Measurements from ENCODE around the gene CD58.
"Not testable (repeated sequence)": the region's sequence is repeated elsewhere in the genome, so short reads cannot be mapped to it uniquely, and the experiment has no call there.

Gene CD58

GRCh38 chr1:116605315-116605714, 34.5 kb upstream of the CD58 start:
- no peak overlapping the region for H3K27ac Mint-ChIP-seq
- TF ChIP-seq CTCF (IDR thresholded peaks at IDR 0.05), result no peak
- H3K36me3 Mint-ChIP-seq (ENCODE audit: low read depth), result peaks cover 14% of the 10 kb centered on the region
- H3K27me3 Mint-ChIP-seq (ENCODE audit: low read depth, poor library complexity), result no peaks in the 10 kb centered on the region
- no peak for DNase-seq
- peaks cover 14% of the 10 kb centered on the region for H3K4me1 Mint-ChIP-seq
- H3K4me3 Mint-ChIP-seq, result no peak overlapping the region
- H3K9me3 Mint-ChIP-seq, result no peaks in the 10 kb centered on the region

GRCh38 chr1:116604408-116604807, 33.6 kb upstream of the CD58 start:
- not testable (repeated sequence) for DNase-seq; H3K27ac Mint-ChIP-seq; H3K4me3 Mint-ChIP-seq; H3K4me1 Mint-ChIP-seq; H3K9me3 Mint-ChIP-seq; H3K27me3 Mint-ChIP-seq (ENCODE audit: low read depth, poor library complexity)
- peaks cover 14% of the 10 kb centered on the region for H3K36me3 Mint-ChIP-seq (ENCODE audit: low read depth)

GRCh38 chr1:116603646-116604045, 32.8 kb upstream of the CD58 start:
- Mint-ChIP-seq H3K27ac (peak overlapping the region; percentile 68), H3K36me3 (ENCODE audit: low read depth) (peaks cover 14% of the 10 kb centered on the region)
- not testable (repeated sequence) for H3K9me3 Mint-ChIP-seq; H3K4me3 Mint-ChIP-seq; H3K4me1 Mint-ChIP-seq; DNase-seq; H3K27me3 Mint-ChIP-seq (ENCODE audit: low read depth, poor library complexity)

GRCh38 chr1:116599369-116599768, 28.5 kb upstream of the CD58 start:
- H3K27ac Mint-ChIP-seq, result peak overlapping the region; percentile 68
- not testable (repeated sequence) for H3K9me3 Mint-ChIP-seq; H3K4me1 Mint-ChIP-seq; H3K27me3 Mint-ChIP-seq (ENCODE audit: low read depth, poor library complexity); DNase-seq; H3K36me3 Mint-ChIP-seq (ENCODE audit: low read depth); H3K4me3 Mint-ChIP-seq

GRCh38 chr1:116598420-116599036, 27.7 kb upstream of the CD58 start:
- H3K4me3 Mint-ChIP-seq; H3K27me3 Mint-ChIP-seq (ENCODE audit: low read depth, poor library complexity); H3K4me1 Mint-ChIP-seq; H3K27ac Mint-ChIP-seq; DNase-seq; H3K9me3 Mint-ChIP-seq; H3K36me3 Mint-ChIP-seq (ENCODE audit: low read depth): not testable (repeated sequence)

- H3K27me3 Mint-ChIP-seq (ENCODE audit: low read depth, poor library complexity); H3K4me1 Mint-ChIP-seq; H3K9me3 Mint-ChIP-seq; H3K4me3 Mint-ChIP-seq; DNase-seq; H3K27ac Mint-ChIP-seq; H3K36me3 Mint-ChIP-seq (ENCODE audit: low read depth): not testable (repeated sequence)
Observed at GRCh38 chr1:116597388-116597787, 26.6 kb upstream of the CD58 start.

- not testable (repeated sequence) for H3K27me3 Mint-ChIP-seq (ENCODE audit: low read depth, poor library complexity); H3K9me3 Mint-ChIP-seq; H3K4me1 Mint-ChIP-seq; H3K36me3 Mint-ChIP-seq (ENCODE audit: low read depth); H3K27ac Mint-ChIP-seq; DNase-seq; H3K4me3 Mint-ChIP-seq
Observed at GRCh38 chr1:116596742-116597307, 26.0 kb upstream of the CD58 start.

GRCh38 chr1:116595946-116596741, 25.3 kb upstream of the CD58 start:
- not testable (repeated sequence) for H3K9me3 Mint-ChIP-seq; H3K27ac Mint-ChIP-seq; H3K36me3 Mint-ChIP-seq (ENCODE audit: low read depth); H3K4me1 Mint-ChIP-seq; H3K4me3 Mint-ChIP-seq; H3K27me3 Mint-ChIP-seq (ENCODE audit: low read depth, poor library complexity)
- DNase-seq, result peak; percentile 35
- TF ChIP-seq CTCF (IDR thresholded peaks at IDR 0.05), result peak; percentile 49

GRCh38 chr1:116595065-116595840, 24.4 kb upstream of the CD58 start:
- not testable (repeated sequence) for DNase-seq; H3K36me3 Mint-ChIP-seq (ENCODE audit: low read depth); H3K27me3 Mint-ChIP-seq (ENCODE audit: low read depth, poor library complexity); H3K9me3 Mint-ChIP-seq; H3K27ac Mint-ChIP-seq; H3K4me3 Mint-ChIP-seq
- H3K4me1 Mint-ChIP-seq, result peaks cover 10% of the 10 kb centered on the region

GRCh38 chr1:116593977-116594376, 23.2 kb upstream of the CD58 start:
- H3K27ac Mint-ChIP-seq; H3K27me3 Mint-ChIP-seq (ENCODE audit: low read depth, poor library complexity); H3K36me3 Mint-ChIP-seq (ENCODE audit: low read depth); DNase-seq; H3K9me3 Mint-ChIP-seq; H3K4me3 Mint-ChIP-seq: not testable (repeated sequence)
- peaks cover 22% of the 10 kb centered on the region for H3K4me1 Mint-ChIP-seq

- not testable (repeated sequence) for H3K27me3 Mint-ChIP-seq (ENCODE audit: low read depth, poor library complexity); H3K4me3 Mint-ChIP-seq; H3K36me3 Mint-ChIP-seq (ENCODE audit: low read depth); H3K27ac Mint-ChIP-seq; H3K9me3 Mint-ChIP-seq; DNase-seq
- peaks cover 22% of the 10 kb centered on the region for H3K4me1 Mint-ChIP-seq
Observed at GRCh38 chr1:116593401-116593800, 22.6 kb upstream of the CD58 start.

- Mint-ChIP-seq H3K36me3 (ENCODE audit: low read depth) (peaks cover 11% of the 10 kb centered on the region), H3K4me1 (peaks cover 29% of the 10 kb centered on the region), H3K27ac (peak overlapping the region; percentile 71)
- not testable (repeated sequence) for H3K27me3 Mint-ChIP-seq (ENCODE audit: low read depth, poor library complexity); H3K4me3 Mint-ChIP-seq; H3K9me3 Mint-ChIP-seq; DNase-seq
Observed at GRCh38 chr1:116591951-116592605, 21.3 kb upstream of the CD58 start.
